Progenitor cell of endocrine pancreas (in vitro differentiated cells): ENCODE results near the gene ASB5. TPM values are rescaled to one million over a fixed set of nuclear protein-coding genes. Genes with fewer than 3 reads are reported as not detected.

ENCODE experiments used
- DNase-seq: peaks from one replicate; pipeline ENCODE4 v3.0.0; 2021; ENCODE audit warnings: low spot score; ENCODE audit not compliant: unreplicated experiment
- H3K27ac Mint-ChIP-seq: 2 replicates; pipeline ENCODE4 v1.8.0; 2021; ENCODE audit warnings: mild to moderate bottlenecking, moderate library complexity, mixed read lengths
- H3K27me3 Mint-ChIP-seq: 2 replicates; pipeline ENCODE4 v1.8.0; 2021; ENCODE audit warnings: mixed read lengths
- H3K36me3 Mint-ChIP-seq: 2 replicates; pipeline ENCODE4 v1.8.0; 2022; ENCODE audit warnings: mixed read lengths; ENCODE audit not compliant: insufficient read depth
- H3K4me1 Mint-ChIP-seq: 2 replicates; pipeline ENCODE4 v1.8.0; 2021; ENCODE audit warnings: low read depth, mixed read lengths
- H3K4me3 Mint-ChIP-seq: 2 replicates; pipeline ENCODE4 v1.8.0; 2021; ENCODE audit warnings: low read depth, mild to moderate bottlenecking, moderate library complexity, mixed read lengths
- H3K9me3 Mint-ChIP-seq: 2 replicates; pipeline ENCODE4 v1.8.0; 2021; ENCODE audit warnings: low read depth, mixed read lengths
- total RNA-seq: library from RNA; stranded (reverse); gene quantifications from 2 replicates; pipeline ENCODE4 v1.2.1, GENCODE V29; 2021
- TF ChIP-seq, protein P1 (sequence below): fragments of 200-600 bp; sonication (generic); IDR thresholded peaks from one replicate; pipeline ENCODE4 v1.5.0; 2021; ENCODE audit warnings: antibody characterized with exemption, mild to moderate bottlenecking; ENCODE audit not compliant: unreplicated experiment

The ASB5 gene
- total RNA-seq, 1 donor from 2014 or later: 0.50 TPM

DNA sequence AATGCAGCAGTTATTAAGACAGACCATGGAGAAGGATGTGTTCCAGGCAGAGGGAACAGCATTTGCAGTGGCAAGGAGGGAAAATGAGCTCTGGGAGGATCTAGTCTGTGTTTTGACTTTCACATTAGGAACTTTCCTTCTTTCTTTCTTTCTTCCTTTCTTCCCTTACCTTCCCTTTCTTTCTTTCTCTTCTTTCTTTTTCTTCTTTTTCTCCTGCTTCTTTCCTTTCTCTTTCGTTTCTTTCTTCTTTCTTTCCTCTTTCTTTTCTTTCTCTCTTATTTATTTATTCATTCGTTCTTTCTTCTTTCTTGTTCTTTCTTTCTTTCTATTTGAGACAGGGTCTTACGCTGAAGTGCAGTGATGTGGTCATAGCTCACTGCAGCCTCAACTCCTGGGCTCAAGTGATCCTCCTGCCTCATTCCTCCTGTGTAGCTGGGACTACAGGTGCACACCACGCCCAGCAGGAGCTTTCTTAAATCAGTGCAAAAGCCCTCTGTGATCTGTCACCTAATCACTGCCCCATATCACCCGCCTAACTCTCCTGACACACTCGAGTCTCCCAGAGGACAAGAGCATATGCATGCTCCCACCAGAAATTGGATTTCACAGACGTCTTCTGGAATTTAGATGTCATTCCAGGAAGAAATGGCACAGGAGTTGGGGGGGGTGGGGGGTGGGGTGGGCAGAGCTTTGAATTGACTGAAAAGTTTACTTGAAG lies 58.3 kb downstream of the ASB5 start:
- H3K36me3 Mint-ChIP-seq: no peaks in the 10 kb centered on the region
- no peaks in the 10 kb centered on the region for H3K27me3 Mint-ChIP-seq
- peaks cover 4% of the 10 kb centered on the region for H3K9me3 Mint-ChIP-seq
- H3K4me3 Mint-ChIP-seq: no peak overlapping the region
- H3K27ac Mint-ChIP-seq: no peak overlapping the region
- H3K4me1 Mint-ChIP-seq: no peaks in the 10 kb centered on the region
- DNase-seq: no peak
- TF ChIP-seq, protein P1, sequence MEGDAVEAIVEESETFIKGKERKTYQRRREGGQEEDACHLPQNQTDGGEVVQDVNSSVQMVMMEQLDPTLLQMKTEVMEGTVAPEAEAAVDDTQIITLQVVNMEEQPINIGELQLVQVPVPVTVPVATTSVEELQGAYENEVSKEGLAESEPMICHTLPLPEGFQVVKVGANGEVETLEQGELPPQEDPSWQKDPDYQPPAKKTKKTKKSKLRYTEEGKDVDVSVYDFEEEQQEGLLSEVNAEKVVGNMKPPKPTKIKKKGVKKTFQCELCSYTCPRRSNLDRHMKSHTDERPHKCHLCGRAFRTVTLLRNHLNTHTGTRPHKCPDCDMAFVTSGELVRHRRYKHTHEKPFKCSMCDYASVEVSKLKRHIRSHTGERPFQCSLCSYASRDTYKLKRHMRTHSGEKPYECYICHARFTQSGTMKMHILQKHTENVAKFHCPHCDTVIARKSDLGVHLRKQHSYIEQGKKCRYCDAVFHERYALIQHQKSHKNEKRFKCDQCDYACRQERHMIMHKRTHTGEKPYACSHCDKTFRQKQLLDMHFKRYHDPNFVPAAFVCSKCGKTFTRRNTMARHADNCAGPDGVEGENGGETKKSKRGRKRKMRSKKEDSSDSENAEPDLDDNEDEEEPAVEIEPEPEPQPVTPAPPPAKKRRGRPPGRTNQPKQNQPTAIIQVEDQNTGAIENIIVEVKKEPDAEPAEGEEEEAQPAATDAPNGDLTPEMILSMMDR: no peak

DNA sequence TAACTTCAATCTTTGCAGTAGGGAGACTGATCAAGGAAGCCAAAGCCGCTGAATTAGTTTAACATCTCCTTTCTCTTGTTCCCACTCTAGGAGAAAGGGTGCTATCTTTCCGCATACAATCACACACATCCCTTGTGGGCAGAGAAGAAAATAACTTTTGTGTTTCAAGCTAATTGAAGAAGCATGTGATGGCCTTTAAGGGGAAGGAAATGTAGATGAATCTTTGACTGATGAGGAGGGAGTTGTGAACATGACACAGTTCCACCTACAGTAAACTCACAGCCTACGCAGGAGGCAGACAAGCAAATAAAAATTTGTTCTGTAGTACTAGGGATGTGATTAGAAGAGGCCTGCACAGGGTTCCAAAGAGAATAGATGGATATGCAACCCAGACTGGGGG lies 58.9 kb downstream of the ASB5 start:
- H3K36me3 Mint-ChIP-seq: no peaks in the 10 kb centered on the region
- H3K4me1 Mint-ChIP-seq: no peaks in the 10 kb centered on the region
- DNase-seq: no peak
- H3K4me3 Mint-ChIP-seq: no peak overlapping the region
- TF ChIP-seq, protein P1: no peak
- H3K27ac Mint-ChIP-seq: no peak overlapping the region
- no peaks in the 10 kb centered on the region for H3K27me3 Mint-ChIP-seq
- peaks cover 4% of the 10 kb centered on the region for H3K9me3 Mint-ChIP-seq

DNA sequence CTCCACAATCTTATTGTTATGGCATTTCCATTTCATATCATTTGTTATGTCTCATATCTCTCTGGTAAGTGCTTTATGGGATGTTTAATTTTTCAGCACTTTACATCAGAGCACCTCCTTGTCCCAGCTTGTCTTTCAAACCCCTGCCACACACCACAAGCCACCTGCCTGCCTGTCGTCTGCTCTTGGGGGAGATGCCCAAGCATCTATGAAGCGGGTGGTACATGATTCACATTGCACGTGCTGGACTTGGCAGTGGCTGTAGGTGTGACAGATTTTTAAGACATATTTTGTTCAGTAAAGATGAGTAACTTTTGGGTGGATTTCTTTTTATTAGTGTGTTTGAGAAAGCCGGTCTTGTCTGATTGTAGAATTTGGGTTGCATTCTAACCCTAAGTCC lies 59.5 kb downstream of the ASB5 start:
- Mint-ChIP-seq H3K27me3 (no peaks in the 10 kb centered on the region), H3K9me3 (peaks cover 4% of the 10 kb centered on the region), H3K4me3 (no peak overlapping the region), H3K27ac (no peak overlapping the region), H3K4me1 (no peaks in the 10 kb centered on the region), H3K36me3 (no peaks in the 10 kb centered on the region)
- no peak for DNase-seq
- TF ChIP-seq, protein P1: no peak

DNA sequence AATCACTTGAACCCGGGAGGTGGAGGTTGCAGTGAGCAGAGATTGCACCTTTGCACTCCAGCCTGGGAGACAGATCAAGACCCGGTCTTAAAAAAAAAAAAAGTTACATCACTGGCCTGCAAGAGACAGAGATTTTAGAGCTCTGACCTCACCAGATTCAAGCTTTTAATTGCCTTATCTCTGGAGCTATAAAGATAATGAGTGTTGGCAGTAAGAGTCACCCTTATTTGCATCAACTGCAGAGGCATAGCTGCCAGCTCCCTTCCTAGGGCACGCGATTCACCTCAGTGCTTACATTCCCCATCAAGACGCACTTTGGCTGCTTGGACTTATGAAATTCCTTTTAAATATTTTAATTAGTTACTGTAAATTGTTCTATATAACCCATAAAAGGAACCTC lies 61.2 kb downstream of the ASB5 start:
- Mint-ChIP-seq H3K27me3 (no peaks in the 10 kb centered on the region), H3K9me3 (peaks cover 4% of the 10 kb centered on the region), H3K36me3 (no peaks in the 10 kb centered on the region), H3K4me3 (no peak overlapping the region), H3K4me1 (no peaks in the 10 kb centered on the region), H3K27ac (no peak overlapping the region)
- DNase-seq: no peak
- TF ChIP-seq, protein P1: no peak

DNA sequence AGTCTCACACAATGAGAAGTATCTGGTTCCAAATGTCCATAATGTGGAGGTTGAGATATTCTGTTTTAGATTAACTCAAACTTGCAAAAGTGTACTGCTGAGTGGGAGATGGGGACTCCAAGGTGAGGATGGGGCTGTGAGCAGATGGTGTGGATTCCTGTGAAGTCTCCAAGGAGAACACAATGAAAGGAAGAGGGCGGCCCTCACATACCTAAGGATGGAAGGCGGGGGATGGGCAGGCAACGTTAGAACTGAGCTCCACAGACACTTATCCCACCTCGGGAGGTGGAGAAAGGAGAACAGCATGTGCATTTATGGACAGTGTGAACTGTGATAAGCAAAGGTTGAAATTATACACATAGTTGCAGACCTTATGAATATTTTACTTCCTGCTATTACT lies 63.7 kb downstream of the ASB5 start:
- no peak for DNase-seq
- Mint-ChIP-seq H3K4me1 (no peaks in the 10 kb centered on the region), H3K27ac (no peak overlapping the region), H3K27me3 (no peaks in the 10 kb centered on the region), H3K36me3 (no peaks in the 10 kb centered on the region), H3K9me3 (no peaks in the 10 kb centered on the region), H3K4me3 (no peak overlapping the region)
- TF ChIP-seq, protein P1: no peak
